HepG2 (cell line): Measurements from ENCODE around the gene GRM1.

Source experiments
- AKNA ChIP-seq: sonication (generic); formaldehyde crosslinking; IDR thresholded peaks from 2 replicates; pipeline ENCODE4 v1.4.0; 2020; ENCODE audit warnings: missing genetic modification reagents, borderline replicate concordance
- CTCF ChIP-seq: sonication (generic); formaldehyde crosslinking; IDR thresholded peaks from 2 replicates; pipeline ENCODE4 v1.5.0; 2020; ENCODE audit warnings: mild to moderate bottlenecking, missing genetic modification reagents, moderate library complexity
- ETS1 ChIP-seq: sonication (generic); formaldehyde crosslinking; IDR thresholded peaks from 2 replicates; pipeline ENCODE4 v1.4.0; 2020; ENCODE audit warnings: missing genetic modification reagents
- GABPB1 ChIP-seq: IDR thresholded peaks from 2 replicates; pipeline ENCODE4 v1.6.1; 2016; ENCODE audit warnings: mild to moderate bottlenecking, missing genetic modification reagents, moderate library complexity, missing compliant biosample characterization
- HDAC1 ChIP-seq: sonication (generic); formaldehyde crosslinking; IDR thresholded peaks from 2 replicates; pipeline ENCODE4 v1.5.1; 2020; ENCODE audit warnings: mild to moderate bottlenecking, missing genetic modification reagents
- MAX ChIP-seq: IDR thresholded peaks from 2 replicates; pipeline ENCODE4 v1.6.1; 2012; ENCODE audit warnings: inconsistent platforms
- POLR2A ChIP-seq, 2 experiments: IDR thresholded peaks; 2 replicates each; pipeline ENCODE4 v1.6.1; 2011; ENCODE audit warnings: low read depth in 2 of 2, low read length in 2 of 2, mild to moderate bottlenecking in 1 of 2, moderate library complexity in 1 of 2; ENCODE audit not compliant: insufficient read depth in 1 of 2
- RCOR2 ChIP-seq: IDR thresholded peaks from 2 replicates; pipeline ENCODE4 v1.6.1; 2016; ENCODE audit warnings: missing biosample characterization, missing genetic modification reagents
- SNAI1 ChIP-seq: sonication (generic); formaldehyde crosslinking; IDR thresholded peaks from 2 replicates; pipeline ENCODE4 v1.5.0; 2020; ENCODE audit warnings: mild to moderate bottlenecking, missing genetic modification reagents, borderline replicate concordance
- STAT6 ChIP-seq: sonication (generic); formaldehyde crosslinking; IDR thresholded peaks from 2 replicates; pipeline ENCODE4 v1.4.0; 2020; ENCODE audit warnings: missing genetic modification reagents, mild to moderate bottlenecking, borderline replicate concordance
- ZNF343 ChIP-seq: sonication (generic); formaldehyde crosslinking; IDR thresholded peaks from 2 replicates; pipeline ENCODE4 v1.4.0; 2020; ENCODE audit warnings: mild to moderate bottlenecking, missing genetic modification reagents
- ZNF7 ChIP-seq: IDR thresholded peaks from 2 replicates; pipeline ENCODE4 v1.6.1; 2016; ENCODE audit warnings: missing biosample characterization, missing genetic modification reagents

GRCh38 chr6:146305092-146305491 is 276.2 kb downstream of the GRM1 start:
- no peak for TF ChIP-seq ZNF343 (CRISPR knock-in tag)
- TF ChIP-seq RCOR2 (CRISPR knock-in tag): no peak
- no peak for TF ChIP-seq SNAI1 (CRISPR knock-in tag)
- no peak for TF ChIP-seq ETS1 (CRISPR knock-in tag)
- TF ChIP-seq GABPB1: no peak
- no peak for TF ChIP-seq POLR2A (IDR thresholded peaks at IDR 0.05; ENCODE audit: insufficient read depth in 1 of 2, low read depth in 2 of 2, low read length in 2 of 2)
- TF ChIP-seq ZNF7 (CRISPR knock-in tag): no peak
- TF ChIP-seq STAT6: no peak
- TF ChIP-seq AKNA: no peak
- TF ChIP-seq HDAC1 (CRISPR knock-in tag): no peak
- no peak for TF ChIP-seq CTCF
- TF ChIP-seq MAX: no peak
